Panc1 (cell line): ENCODE results near the gene TAPBP. TPM values are rescaled to one million over a fixed set of nuclear protein-coding genes. Genes with fewer than 3 reads are reported as not detected.
"Not testable (repeated sequence)": the region's sequence is repeated elsewhere in the genome, so short reads cannot be mapped to it uniquely, and the experiment has no call there.

ENCODE experiments used
- ATAC-seq: fragments of 200-7000 bp; cut with Tn5 transposase; 2 replicates; pipeline ENCODE4 v1.9.1; 2020; ENCODE audit warnings: mild to moderate bottlenecking, moderate library complexity
- BruUV-seq: library from RNA; stranded (reverse); fragments of 400-500 nt; replicated peaks from 2 replicates; lab custom pipeline; 2021; lab: Mats Ljungman, UMichigan
- CTCF ChIA-PET: fragments of 300-600 bp; sonication (Branson Sonifier 250); formaldehyde crosslinking; loops from one replicate; lab custom pipeline; 2022; ENCODE audit warnings: antibody characterized with exemption; lab: Charles Lee
- POLR2A ChIA-PET: fragments of 300-600 bp; sonication (Branson Sonifier 250); formaldehyde crosslinking; loops from one replicate; lab custom pipeline; 2022; ENCODE audit warnings: antibody characterized with exemption; lab: Charles Lee
- DNase-seq: peaks from one replicate; pipeline ENCODE4 v3.0.0-alpha.2; 2010; ENCODE audit warnings: low read depth, low spot score
- H3K27ac ChIP-seq: 2 replicates; pipeline ENCODE4 v1.5.1; 2011; ENCODE audit warnings: mild to moderate bottlenecking, low read length, inconsistent platforms
- H3K27me3 ChIP-seq: fragments of 200-500 bp; sonication (Bioruptor generic); 2 replicates; pipeline ENCODE4 v1.6.0; 2014; ENCODE audit warnings: low read length, inconsistent platforms; ENCODE audit not compliant: control insufficient read depth, insufficient read depth
- H3K36me3 ChIP-seq: fragments of 200-500 bp; sonication (Bioruptor generic); 2 replicates; pipeline ENCODE4 v1.5.1; 2014; ENCODE audit warnings: inconsistent platforms, mild to moderate bottlenecking, low read length, moderate library complexity; ENCODE audit not compliant: control insufficient read depth, insufficient read depth
- H3K4me1 ChIP-seq: 2 replicates; pipeline ENCODE4 v1.5.1; 2011; ENCODE audit warnings: inconsistent platforms, mild to moderate bottlenecking, low read length, moderate library complexity; ENCODE audit not compliant: control insufficient read depth, insufficient read depth
- H3K4me3 ChIP-seq, 2 experiments: 2 replicates each; pipeline ENCODE4 v1.5.1; 2011 to 2012; ENCODE audit warnings: low read depth in 2 of 2, low read length in 2 of 2, mild to moderate bottlenecking in 2 of 2, inconsistent platforms in 1 of 2, moderate library complexity in 1 of 2
- H3K9me3 ChIP-seq: fragments of 200-500 bp; sonication (Bioruptor generic); 2 replicates; pipeline ENCODE4 v1.5.1; 2014; ENCODE audit warnings: low read depth, mild to moderate bottlenecking, inconsistent platforms, low read length, moderate library complexity; ENCODE audit not compliant: control insufficient read depth, insufficient read depth
- POLR2AphosphoS5 ChIP-seq: IDR thresholded peaks from 2 replicates; pipeline ENCODE4 v1.6.1; 2012; ENCODE audit warnings: mild to moderate bottlenecking, low read depth, low read length, moderate library complexity
- TCF7L2 ChIP-seq: IDR thresholded peaks from 2 replicates; pipeline ENCODE4 v1.6.1; 2011; ENCODE audit warnings: mild to moderate bottlenecking, low read depth, low read length, inconsistent platforms
- in situ Hi-C: cut with HindIII; loops from 2 replicates; pipeline ENCODE4 v1.10.0; 2016; ENCODE audit warnings: low sequenced_read_pairs, low pct_unique_long_range_greater_than_20kb
- intact Hi-C: fragments of 100-400 bp; cut with micrococcal nuclease; formaldehyde crosslinking; loops from one replicate; pipeline ENCODE4 v1.10.0; 2022; ENCODE audit not compliant: unreplicated experiment
- total RNA-seq: library from RNA; stranded (reverse); gene quantifications from one replicate; pipeline ENCODE4 v1.2.1, GENCODE V29; 2021; ENCODE audit not compliant: unreplicated experiment
- TF ChIP-seq, protein P1 (sequence below), 2 experiments: IDR thresholded peaks; 2 replicates each; pipeline ENCODE4 v1.6.1; 2011 to 2012; ENCODE audit warnings: low read depth in 2 of 2, control low read depth in 1 of 2, low read length in 1 of 2, mild to moderate bottlenecking in 1 of 2, moderate library complexity in 1 of 2; ENCODE audit not compliant: insufficient read depth in 1 of 2

The TAPBP gene
- total RNA-seq, 1 experiment from 2014 or later = 246 TPM

DNA sequence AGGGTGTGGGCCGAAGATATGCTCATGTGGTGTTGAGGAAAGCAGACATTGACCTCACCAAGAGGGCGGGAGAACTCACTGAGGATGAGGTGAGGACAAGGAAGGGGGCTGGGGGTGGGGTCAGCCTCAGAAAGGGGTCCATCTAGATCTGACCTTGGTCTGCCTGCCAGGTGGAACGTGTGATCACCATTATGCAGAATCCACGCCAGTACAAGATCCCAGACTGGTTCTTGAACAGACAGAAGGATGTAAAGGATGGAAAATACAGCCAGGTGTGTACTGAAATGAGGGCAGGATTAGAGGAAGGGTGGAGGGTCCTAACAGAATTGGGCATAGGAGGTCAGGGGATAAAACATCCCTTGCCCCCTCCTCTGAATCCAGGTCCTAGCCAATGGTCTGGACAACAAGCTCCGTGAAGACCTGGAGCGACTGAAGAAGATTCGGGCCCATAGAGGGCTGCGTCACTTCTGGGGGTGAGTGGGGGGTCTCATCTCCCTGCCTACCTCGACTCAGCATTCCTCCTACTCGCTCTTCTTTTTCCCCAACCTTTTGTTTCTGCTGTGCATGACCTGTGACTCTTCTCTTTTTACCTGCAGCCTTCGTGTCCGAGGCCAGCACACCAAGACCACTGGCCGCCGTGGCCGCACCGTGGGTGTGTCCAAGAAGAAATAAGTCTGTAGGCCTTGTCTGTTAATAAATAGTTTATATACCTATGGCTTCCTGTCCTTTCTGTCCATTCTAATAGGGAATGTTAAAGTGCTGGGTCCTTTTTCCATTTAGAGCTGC lies 37.9 kb downstream of the TAPBP start:
- H3K9me3 ChIP-seq, DNase-seq, BruUV-seq, in situ Hi-C loops, ATAC-seq, CTCF ChIA-PET, H3K27me3 ChIP-seq, intact Hi-C loops: not testable (repeated sequence)
- peak overlapping the region; percentile 97 for H3K4me3 ChIP-seq
- POLR2A ChIA-PET = interaction anchor here (0.9 to 1.6 kb wide), 2 partner anchors 16 to 37 kb away, joined by 4 to 5 read pairs; no protein-coding TSS in a partner anchor
- peaks cover 27% of the 10 kb centered on the region for H3K36me3 ChIP-seq
- peaks cover 54% of the 10 kb centered on the region for H3K4me1 ChIP-seq
- TF ChIP-seq POLR2AphosphoS5 = peak; percentile 41
- peak overlapping the region; percentile 100 for H3K27ac ChIP-seq

DNA sequence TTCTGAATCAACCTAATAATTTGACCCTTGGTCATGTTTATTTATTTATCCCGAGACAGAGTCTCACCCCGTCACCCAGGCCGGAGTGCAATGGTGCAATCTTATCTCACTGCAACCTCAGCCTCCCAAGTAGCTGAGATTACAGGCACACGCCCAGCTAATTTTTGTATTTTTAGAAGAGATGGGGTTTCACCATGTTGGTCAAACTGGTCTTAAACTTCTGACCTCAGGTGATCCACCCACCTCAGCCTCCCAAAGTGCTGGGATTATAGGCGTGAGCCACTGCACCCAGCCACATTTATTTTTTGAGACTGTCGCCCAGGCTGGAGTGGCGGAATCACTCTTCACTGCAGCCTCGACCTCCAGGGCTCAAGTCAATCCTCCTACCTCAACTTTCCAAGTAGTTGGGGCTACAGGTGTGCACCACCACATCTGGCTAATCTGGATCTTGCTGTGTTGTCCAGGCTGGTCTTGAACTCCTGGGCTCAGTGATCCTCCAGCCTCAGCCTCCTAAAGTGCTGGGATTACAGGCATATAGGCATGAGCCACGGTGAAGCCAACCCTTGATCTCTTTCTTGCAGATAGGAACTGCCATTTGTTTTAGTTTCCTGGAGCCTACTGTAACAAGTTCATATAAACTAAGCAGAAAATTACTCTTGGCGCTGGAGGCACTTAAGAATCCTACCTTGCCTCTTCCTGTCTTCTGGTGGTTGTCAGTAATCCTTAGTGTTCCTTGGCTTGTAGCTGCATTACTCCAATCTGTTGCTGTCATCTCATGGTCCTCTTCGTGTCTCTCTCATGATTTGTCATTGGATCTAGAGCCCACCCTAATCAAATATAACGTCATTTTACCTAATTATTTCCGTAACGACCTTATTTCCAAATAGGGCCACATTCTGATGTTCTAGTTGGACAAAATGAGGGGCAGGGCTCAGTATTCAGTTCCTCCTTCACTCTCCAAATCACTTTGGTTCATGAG lies 39.7 kb downstream of the TAPBP start:
- intact Hi-C loops = no loop called here

DNA sequence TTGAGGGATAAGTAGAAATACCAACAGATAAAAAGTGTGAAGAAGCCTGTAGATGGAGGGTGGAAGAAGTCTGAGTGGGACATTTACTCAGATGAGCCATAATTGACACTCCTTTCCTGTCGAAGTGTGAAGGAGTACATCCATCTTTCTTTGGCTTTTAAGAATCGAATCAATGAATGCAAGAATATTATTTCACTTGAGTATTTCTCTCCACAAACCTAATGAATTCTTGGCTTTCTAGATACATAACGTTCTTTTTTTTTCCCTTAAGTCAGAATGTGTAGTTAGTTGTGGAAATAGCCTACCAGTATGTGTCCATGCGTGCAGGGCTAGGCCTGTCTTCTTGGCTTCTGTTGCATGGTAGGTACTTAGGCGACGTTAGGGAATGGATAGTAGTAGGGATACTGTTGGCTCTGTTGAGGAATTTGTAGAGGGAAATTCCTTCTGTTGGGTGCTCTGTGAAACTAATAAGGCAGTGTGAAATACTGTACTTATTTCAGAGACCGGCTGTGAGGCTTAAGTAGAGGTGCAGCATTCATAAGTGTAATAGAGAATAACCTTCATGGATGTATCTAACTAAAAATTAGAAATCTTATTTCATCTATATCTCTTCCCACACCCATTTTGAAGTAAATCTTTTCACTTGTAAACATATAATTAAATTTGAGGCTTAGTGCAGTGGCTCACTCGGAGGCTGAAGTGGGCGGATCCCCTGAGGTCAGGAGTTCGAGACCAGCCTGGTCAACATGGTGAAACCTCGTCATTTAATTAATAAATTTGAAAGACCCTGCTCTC lies 40.6 kb downstream of the TAPBP start:
- no peaks in the 10 kb centered on the region for H3K27me3 ChIP-seq
- peak overlapping the region; percentile 100 for H3K27ac ChIP-seq
- DNase-seq (no peak), ATAC-seq (no peak)
- ChIA-PET CTCF (no interaction called here), POLR2A (no interaction called here)
- peak overlapping the region; percentile 97 for H3K4me3 ChIP-seq
- peak; percentile 13 for TF ChIP-seq POLR2AphosphoS5
- TF ChIP-seq, protein P1, sequence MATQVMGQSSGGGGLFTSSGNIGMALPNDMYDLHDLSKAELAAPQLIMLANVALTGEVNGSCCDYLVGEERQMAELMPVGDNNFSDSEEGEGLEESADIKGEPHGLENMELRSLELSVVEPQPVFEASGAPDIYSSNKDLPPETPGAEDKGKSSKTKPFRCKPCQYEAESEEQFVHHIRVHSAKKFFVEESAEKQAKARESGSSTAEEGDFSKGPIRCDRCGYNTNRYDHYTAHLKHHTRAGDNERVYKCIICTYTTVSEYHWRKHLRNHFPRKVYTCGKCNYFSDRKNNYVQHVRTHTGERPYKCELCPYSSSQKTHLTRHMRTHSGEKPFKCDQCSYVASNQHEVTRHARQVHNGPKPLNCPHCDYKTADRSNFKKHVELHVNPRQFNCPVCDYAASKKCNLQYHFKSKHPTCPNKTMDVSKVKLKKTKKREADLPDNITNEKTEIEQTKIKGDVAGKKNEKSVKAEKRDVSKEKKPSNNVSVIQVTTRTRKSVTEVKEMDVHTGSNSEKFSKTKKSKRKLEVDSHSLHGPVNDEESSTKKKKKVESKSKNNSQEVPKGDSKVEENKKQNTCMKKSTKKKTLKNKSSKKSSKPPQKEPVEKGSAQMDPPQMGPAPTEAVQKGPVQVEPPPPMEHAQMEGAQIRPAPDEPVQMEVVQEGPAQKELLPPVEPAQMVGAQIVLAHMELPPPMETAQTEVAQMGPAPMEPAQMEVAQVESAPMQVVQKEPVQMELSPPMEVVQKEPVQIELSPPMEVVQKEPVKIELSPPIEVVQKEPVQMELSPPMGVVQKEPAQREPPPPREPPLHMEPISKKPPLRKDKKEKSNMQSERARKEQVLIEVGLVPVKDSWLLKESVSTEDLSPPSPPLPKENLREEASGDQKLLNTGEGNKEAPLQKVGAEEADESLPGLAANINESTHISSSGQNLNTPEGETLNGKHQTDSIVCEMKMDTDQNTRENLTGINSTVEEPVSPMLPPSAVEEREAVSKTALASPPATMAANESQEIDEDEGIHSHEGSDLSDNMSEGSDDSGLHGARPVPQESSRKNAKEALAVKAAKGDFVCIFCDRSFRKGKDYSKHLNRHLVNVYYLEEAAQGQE (IDR thresholded peaks at IDR 0.05; ENCODE audit: insufficient read depth in 1 of 2, low read depth in 2 of 2, low read length in 1 of 2) = no peak
- intact Hi-C loops = no loop called here
- peaks cover 30% of the 10 kb centered on the region for H3K36me3 ChIP-seq
- in situ Hi-C loops = no loop called here
- no TSS peak for BruUV-seq
- no peaks in the 10 kb centered on the region for H3K9me3 ChIP-seq
- peaks cover 38% of the 10 kb centered on the region for H3K4me1 ChIP-seq

More for the DNA sequence above, 39.7 kb downstream of the TAPBP start:
- ATAC-seq (no peak), DNase-seq (no peak)
- Histone ChIP-seq H3K9me3 (no peaks in the 10 kb centered on the region), H3K27me3 (no peaks in the 10 kb centered on the region), H3K4me3 (peak overlapping the region; percentile 97), H3K4me1 (peaks cover 47% of the 10 kb centered on the region), H3K27ac (peak overlapping the region; percentile 100), H3K36me3 (peaks cover 30% of the 10 kb centered on the region)
- BruUV-seq = no TSS peak
- ChIA-PET CTCF (no interaction called here), POLR2A (no interaction called here)
- peak; percentile 8; the same call in 1 of the 2 replicates for TF ChIP-seq POLR2AphosphoS5
- TF ChIP-seq TCF7L2 = no peak
- in situ Hi-C loops = no loop called here
